Ecto neural progenitor cell (in vitro differentiated cells): ENCODE data around the gene S100A3.

Source experiments
- DNase-seq: peaks from one replicate; pipeline ENCODE4 v3.0.0-alpha.2; 2018; ENCODE audit warnings: low spot score

The S100A3 gene

DNA sequence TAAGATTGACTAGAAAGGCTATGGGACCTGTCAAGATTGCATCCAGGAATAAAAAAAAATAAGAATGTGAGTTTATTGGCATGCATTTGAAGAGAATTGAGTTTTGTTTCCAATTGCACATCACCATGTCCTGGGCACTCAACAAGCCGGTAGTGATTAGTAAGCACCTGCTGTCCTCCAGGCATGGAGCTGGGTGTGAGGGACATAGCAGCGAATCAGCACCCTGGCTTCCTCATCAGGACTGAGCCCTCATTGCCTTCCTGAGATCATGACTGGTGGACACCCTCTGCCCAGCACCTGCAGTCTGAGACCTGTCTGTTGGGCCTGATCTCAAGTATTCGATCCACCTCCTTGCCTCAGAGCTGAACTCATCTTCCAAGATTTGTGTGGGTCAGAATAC lies 40.0 kb downstream of the S100A3 start:
- no peak for DNase-seq

DNA sequence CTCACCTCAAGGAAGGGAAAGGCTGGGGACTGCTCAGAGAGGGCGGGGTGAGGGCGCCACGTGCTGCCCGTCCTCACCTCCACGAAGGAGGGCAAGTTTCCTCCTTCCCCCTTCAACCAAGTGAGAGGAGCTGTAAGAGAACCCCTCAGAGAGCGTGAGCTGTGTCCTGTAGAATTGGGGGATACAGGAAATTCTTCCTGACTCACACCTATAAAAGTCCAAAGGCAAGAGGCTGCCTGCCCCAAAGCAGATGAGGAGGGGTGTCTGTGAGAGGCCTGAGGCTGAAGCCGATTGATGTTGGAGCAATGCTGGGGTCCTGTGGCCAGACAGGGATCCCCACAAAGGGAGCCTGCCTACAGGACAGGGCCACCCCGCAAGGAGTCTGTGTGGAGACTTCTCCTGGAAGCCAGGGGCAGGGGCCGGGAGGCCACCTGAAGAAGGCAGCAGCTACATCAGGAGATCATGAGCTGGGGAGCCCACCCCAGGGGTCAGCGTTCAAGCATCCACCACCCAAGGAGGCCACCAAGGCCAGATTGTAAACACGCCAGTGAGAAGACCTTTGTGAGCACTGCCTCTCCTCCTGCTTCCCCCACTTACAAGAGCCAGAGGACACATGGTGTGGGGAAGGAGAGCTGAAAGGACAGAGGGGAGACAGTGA lies 41.0 kb downstream of the S100A3 start:
- no peak for DNase-seq

DNA sequence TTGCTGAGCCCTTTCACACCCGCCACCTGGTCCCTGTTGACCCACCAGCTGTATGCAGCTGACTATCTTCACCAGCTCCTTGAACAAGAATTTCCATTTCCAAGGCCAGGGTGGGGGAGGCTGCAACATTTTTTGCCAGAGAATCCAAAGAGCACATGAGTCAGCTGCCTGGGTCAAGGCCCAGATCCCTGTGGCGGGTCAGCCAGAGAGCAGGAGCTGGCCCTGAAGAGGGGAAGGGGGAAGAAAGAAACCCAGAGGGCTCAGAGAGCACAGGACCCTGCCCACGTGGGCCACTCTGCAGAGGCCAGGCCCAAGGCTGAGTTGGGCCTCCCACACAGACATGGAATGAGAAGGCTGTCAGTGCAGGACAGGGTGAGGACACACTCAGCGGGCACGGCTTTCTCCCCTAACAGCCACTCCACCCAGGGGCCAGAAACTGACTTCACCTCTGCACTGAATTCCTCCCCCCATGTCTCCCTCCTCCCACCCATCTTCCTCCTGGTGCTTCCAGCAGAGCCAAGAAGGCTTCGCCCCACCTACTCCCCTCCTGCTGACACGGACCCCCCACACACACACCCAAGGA lies 42.1 kb downstream of the S100A3 start:
- DNase-seq = no peak

DNA sequence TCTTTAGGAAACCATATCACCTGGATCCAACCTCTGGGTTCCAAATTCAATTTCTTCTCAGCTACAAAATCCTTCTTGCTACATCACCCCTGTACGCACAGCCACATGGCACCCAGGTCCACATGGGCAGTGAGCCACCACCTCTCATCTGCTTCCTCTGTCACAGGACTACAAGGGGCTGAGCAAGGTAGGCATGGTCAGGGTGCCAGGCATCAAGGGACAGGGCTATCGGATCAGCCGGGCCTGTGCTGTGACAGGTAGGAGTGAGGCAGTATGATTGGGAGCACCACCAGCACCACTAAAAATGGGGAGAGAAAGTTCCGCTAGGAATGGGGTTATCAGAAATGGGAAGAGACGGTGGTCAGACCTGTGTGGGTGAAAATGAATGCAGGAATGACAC lies 42.7 kb downstream of the S100A3 start:
- DNase-seq = no peak

DNA sequence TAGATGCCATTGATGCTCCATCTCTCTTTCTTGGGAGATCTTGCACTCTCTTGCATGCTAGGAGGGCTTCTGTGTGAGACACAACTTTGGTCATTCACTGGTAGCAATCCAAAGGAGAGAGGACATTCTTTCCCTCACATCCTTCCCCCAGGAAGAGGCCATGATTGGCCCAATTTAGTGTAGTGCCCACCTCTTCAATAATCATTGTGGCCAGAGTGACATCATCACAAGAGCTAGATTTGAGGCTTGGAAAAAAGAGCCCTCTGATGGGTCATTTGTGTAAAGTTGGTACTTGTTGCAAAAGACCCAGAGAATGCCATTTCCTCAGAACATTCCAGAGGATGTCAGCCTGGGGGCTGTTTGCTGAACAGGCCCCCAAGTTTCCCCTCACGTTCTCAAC lies 43.5 kb downstream of the S100A3 start:
- no peak for DNase-seq

DNA sequence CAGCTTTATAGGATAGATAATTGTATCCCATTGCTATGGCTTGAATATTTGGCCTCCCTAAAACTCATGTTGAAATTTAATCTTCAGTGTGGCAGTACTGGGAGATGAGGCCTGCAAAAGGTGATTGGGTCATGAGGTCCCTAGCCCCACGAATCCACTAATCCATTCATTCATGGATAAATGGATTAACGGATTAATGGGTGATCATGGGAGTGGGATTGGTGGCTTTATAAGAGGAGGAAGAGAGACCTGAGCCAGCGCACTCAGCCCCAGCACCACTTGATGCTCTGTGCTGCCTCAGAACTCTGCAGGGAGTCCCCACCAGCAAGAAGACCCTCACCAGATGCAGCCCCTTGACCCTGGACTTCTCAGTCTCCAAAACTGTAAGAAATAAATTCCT lies 45.3 kb downstream of the S100A3 start:
- DNase-seq = no peak

DNA sequence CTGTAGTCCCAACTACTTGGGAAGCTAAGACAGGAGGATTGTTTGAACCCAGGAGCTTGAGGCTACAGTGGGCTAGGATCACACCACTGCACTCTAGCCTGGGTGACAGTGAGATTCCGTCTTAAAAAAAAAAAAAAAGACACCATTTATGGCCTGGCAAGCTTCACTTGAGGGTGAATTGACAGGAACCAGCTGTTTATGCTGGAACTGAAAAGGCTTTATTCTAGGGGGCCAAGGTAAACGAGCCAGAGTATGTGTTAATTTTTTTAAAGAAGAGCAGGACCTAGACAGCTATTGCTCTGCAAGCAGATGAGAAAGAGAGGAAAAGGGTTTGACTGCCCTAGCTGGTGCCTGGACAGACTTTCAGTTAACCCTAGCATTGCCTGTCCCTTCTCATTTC lies 50.3 kb downstream of the S100A3 start:
- no peak for DNase-seq
